HL-60 (cell line): ENCODE results near the gene CCDC87.

Experiments
- GABPA ChIP-seq: IDR thresholded peaks from 2 replicates; pipeline ENCODE4 v1.6.1; 2012; ENCODE audit warnings: low read depth
- POLR2AphosphoS5 ChIP-seq: IDR thresholded peaks from 2 replicates; pipeline ENCODE4 v1.6.1; 2012; ENCODE audit warnings: low read depth
- SPI1 ChIP-seq: IDR thresholded peaks from 2 replicates; pipeline ENCODE4 v1.6.1; 2012; ENCODE audit warnings: low read depth, mild to moderate bottlenecking, borderline replicate concordance
- TF ChIP-seq, protein P1 (sequence below): IDR thresholded peaks from one replicate; pipeline ENCODE4 v1.5.1; 2011; ENCODE audit warnings: low read length, control low read depth, inconsistent platforms; ENCODE audit not compliant: insufficient read depth
- TF ChIP-seq, protein P2 (sequence below): IDR thresholded peaks from 2 replicates; pipeline ENCODE4 v1.6.1; 2012; ENCODE audit warnings: low read depth; ENCODE audit not compliant: insufficient replicate concordance

DNA sequence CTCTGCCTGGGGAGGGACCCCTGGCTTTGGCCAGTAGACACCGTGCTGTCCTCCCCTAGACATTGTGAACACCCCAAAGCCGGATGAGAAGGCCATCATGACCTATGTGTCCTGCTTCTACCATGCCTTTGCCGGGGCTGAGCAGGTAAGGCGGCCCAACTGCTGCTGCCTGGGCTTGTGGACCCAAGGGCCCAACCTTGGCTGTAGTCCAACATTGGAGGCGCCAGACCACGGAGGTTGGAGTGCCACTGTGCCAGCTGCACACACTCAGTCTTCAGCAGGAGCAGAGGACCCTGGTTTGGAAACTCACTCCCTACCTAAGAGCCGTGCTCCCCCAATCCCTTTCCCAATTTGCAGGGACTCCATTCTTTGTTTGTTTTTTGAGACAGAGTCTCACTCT is 36.8 kb downstream of the CCDC87 start:
- no peak for TF ChIP-seq POLR2AphosphoS5
- TF ChIP-seq, protein P1, sequence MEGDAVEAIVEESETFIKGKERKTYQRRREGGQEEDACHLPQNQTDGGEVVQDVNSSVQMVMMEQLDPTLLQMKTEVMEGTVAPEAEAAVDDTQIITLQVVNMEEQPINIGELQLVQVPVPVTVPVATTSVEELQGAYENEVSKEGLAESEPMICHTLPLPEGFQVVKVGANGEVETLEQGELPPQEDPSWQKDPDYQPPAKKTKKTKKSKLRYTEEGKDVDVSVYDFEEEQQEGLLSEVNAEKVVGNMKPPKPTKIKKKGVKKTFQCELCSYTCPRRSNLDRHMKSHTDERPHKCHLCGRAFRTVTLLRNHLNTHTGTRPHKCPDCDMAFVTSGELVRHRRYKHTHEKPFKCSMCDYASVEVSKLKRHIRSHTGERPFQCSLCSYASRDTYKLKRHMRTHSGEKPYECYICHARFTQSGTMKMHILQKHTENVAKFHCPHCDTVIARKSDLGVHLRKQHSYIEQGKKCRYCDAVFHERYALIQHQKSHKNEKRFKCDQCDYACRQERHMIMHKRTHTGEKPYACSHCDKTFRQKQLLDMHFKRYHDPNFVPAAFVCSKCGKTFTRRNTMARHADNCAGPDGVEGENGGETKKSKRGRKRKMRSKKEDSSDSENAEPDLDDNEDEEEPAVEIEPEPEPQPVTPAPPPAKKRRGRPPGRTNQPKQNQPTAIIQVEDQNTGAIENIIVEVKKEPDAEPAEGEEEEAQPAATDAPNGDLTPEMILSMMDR, result no peak
- TF ChIP-seq, protein P2, sequence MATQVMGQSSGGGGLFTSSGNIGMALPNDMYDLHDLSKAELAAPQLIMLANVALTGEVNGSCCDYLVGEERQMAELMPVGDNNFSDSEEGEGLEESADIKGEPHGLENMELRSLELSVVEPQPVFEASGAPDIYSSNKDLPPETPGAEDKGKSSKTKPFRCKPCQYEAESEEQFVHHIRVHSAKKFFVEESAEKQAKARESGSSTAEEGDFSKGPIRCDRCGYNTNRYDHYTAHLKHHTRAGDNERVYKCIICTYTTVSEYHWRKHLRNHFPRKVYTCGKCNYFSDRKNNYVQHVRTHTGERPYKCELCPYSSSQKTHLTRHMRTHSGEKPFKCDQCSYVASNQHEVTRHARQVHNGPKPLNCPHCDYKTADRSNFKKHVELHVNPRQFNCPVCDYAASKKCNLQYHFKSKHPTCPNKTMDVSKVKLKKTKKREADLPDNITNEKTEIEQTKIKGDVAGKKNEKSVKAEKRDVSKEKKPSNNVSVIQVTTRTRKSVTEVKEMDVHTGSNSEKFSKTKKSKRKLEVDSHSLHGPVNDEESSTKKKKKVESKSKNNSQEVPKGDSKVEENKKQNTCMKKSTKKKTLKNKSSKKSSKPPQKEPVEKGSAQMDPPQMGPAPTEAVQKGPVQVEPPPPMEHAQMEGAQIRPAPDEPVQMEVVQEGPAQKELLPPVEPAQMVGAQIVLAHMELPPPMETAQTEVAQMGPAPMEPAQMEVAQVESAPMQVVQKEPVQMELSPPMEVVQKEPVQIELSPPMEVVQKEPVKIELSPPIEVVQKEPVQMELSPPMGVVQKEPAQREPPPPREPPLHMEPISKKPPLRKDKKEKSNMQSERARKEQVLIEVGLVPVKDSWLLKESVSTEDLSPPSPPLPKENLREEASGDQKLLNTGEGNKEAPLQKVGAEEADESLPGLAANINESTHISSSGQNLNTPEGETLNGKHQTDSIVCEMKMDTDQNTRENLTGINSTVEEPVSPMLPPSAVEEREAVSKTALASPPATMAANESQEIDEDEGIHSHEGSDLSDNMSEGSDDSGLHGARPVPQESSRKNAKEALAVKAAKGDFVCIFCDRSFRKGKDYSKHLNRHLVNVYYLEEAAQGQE, result no peak
- TF ChIP-seq SPI1, result no peak
- no peak for TF ChIP-seq GABPA
